SK-MEL-5 (cell line): ENCODE results near the gene MYO16. TPM values are rescaled to one million over a fixed set of nuclear protein-coding genes. Genes with fewer than 3 reads are reported as not detected.
"Not testable (repeated sequence)": the region's sequence is repeated elsewhere in the genome, so short reads cannot be mapped to it uniquely, and the experiment has no call there.

Experiments used
- DNase-seq: peaks from one replicate; pipeline ENCODE4 v3.0.0-alpha.2; 2016; ENCODE audit warnings: low read depth, low spot score
- in situ Hi-C: cut with HindIII; loops from 2 replicates; pipeline ENCODE4 v1.10.0; 2016; ENCODE audit warnings: low sequenced_read_pairs, high pct_unique_total_duplicates, low pct_unique_long_range_greater_than_20kb
- total RNA-seq: library from RNA; depleted of rRNA; stranded (reverse); fragments of >200 nt; shearing (Covaris generic); gene quantifications from 2 replicates; pipeline ENCODE4 v1.2.3, GENCODE V29; 2014

MYO16 gene
- total RNA-seq, 1 experiment from 2014 or later, result 0.18 TPM

DNA sequence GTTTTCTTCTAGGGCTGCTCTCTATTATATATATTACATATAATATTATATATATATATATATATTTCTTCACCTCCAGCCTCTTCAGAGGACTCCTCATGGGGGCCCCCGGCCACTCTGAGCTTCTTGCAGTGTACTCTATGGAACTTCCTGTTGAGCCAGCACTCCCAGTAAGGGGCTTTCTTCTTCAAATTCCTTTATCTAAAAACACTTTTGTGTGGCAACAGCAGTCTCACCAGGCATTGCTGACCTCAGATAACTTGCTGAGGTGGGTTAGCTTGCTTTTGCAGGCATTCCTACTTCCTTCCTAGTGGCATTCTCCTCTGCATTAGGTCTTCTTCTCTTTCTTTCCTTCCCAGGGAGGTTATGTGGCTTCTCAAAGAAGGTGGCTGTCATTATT, 381.5 kb downstream of the MYO16 start:
- in situ Hi-C loops, result no loop called here
- DNase-seq, result no peak

DNA sequence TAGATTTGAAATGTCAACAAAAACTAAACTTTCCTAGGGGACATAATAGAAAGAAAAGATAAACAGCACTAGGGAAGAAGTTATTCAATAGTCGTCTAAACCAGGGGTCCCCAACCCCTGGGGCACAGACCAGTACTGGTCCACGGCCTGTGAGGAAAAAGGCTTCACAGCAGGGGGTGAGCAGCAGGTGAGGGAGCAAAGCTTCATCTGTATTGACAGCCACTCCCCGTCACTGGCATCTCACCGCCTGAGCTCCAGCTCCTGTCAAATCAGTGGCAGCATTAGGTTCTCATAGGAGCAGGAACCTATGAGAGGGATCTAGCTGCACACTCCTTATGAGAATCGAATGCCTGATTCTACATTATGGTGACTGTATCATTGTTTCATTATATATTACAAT, 382.7 kb downstream of the MYO16 start:
- in situ Hi-C loops, result no loop called here
- DNase-seq, result no peak

DNA sequence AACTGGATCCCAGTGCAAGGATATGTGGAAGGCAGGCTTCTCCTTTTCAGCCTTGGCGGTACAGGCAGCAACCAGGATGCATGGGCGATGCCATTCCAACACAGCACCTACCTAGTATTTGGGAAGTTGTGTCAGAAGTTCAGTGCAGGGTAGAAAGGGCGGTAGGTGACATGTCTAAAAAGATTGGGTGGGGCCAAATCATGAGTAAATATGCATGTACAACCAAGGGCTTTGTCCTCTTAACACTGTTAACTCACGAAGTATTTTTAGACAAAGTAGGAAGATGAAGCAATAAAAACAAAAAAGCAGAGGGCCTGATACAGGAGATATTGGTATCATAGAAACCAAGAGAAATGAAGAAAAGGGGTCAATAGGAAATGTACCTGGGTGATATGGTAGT, 392.1 kb downstream of the MYO16 start:
- in situ Hi-C loops, result no loop called here
- no peak for DNase-seq

DNA sequence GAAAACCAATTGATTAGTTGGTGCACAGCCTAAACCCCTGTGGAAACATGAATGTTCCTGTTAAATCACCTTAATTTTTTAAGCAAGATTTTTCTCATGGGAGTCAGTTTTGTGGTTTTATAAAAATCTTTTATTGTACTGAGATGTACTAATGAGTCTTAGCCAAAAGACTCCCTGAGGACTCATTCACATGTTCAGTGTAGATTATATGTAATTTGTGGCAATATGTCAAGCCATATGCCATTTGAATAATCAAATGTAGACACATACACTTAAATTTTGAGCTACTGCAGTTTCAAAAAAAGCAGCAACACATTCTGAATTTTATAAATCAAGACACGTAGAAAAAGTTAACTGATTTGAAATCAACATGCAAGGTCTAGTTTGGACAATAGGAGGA, 395.2 kb downstream of the MYO16 start:
- in situ Hi-C loops, result no loop called here
- no peak for DNase-seq

- in situ Hi-C loops, result no loop called here
- peak; percentile 13 for DNase-seq
These were observed 396.9 kb downstream of the MYO16 start for GRCh38 chr13:109026266-109026665.

- no peak for DNase-seq
- in situ Hi-C loops, result no loop called here
These were observed 399.2 kb downstream of the MYO16 start for GRCh38 chr13:109028624-109029023.

DNA sequence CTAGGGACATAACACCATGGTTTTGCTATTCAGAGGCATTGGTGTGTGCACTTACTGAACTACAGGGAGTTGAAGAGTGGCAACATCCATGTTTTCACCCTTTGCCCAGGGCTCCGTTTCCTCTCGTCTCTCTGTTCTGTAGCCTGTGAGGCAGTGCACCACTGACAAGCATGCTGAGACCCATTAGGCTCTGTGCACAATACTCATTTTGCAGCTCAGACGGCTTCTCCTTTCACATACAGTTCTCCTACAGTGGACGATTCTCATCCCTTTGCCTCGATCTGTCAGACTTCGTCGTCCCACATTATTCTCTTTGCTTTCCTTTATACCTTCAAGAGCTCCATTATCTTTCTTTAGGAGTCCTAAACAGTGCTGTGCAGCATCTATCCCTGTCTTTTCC, 403.7 kb downstream of the MYO16 start:
- in situ Hi-C loops, result no loop called here
- no peak for DNase-seq

GRCh38 chr13:109036078-109036780, 406.8 kb downstream of the MYO16 start:
- DNase-seq, result no peak
- in situ Hi-C loops, result no loop called here

DNA sequence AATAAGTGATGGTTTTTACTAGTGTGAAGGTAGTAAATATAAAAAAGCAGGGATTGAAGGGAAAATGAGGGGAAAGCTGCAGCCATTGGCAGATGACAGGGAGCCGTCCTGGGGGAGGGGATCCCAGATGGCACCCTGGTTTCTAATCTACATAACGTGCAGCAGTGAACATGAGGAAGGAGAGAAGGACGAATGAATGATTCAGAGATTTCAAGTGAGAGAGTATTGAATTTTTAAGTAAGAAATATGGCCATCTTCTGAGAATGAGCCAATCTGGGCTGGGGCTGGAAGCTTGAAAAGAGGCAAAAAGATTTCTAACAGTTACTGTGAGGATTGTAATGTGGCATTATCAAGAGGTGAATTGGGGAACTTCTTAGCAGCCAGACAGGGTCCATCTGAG, 414.2 kb downstream of the MYO16 start:
- in situ Hi-C loops, result no loop called here

DNA sequence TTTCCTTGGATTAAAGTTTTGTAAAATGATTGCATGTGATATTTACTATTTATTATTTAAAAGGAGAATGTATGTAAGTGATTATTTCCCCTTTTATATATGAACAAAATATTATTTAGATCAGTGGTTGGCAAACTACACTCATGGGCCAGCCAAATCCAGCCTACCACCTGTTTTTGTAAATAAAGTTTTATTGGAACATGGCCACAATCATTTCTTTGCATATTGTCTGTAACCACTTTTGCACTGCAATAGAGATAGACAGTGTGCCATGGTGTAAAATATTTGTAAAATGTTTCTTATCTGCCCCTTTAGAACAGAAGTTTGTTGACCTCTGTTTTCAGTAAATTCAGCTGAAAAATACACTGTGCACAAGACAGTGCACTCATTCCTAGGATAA, 426.4 kb downstream of the MYO16 start:
- DNase-seq, result no peak
- in situ Hi-C loops, result no loop called here

More for the DNA sequence above, 414.2 kb downstream of the MYO16 start:
- no peak for DNase-seq

GRCh38 chr13:109058087-109058486, 428.7 kb downstream of the MYO16 start:
- DNase-seq, result no peak
- in situ Hi-C loops, result no loop called here

DNA sequence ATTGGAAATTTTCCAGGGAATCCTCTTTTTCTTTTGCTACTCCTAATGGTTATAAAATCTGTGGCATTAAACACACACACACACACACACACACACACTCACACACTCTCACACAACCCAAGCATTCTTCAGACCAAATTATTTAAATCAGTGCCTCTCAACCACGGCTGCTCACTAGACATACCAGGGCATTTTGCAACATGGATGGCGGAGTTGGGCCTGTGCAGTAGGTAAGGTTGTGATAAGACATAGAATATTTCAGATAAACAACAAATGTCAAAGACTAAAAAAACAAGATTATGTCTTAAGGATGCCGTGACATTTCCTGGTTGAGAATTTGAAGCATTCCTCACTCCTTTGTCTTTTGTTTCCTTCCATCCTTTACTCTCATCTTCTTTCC, 443.1 kb downstream of the MYO16 start:
- in situ Hi-C loops, result no loop called here
- DNase-seq, result no peak

GRCh38 chr13:109074436-109074835, 445.0 kb downstream of the MYO16 start:
- DNase-seq, result no peak
- in situ Hi-C loops, result no loop called here

- in situ Hi-C loops, result no loop called here
- no peak for DNase-seq
These were observed 445.4 kb downstream of the MYO16 start for GRCh38 chr13:109074853-109075252.

GRCh38 chr13:109087916-109088623, 458.7 kb downstream of the MYO16 start:
- in situ Hi-C loops, result no loop called here

DNA sequence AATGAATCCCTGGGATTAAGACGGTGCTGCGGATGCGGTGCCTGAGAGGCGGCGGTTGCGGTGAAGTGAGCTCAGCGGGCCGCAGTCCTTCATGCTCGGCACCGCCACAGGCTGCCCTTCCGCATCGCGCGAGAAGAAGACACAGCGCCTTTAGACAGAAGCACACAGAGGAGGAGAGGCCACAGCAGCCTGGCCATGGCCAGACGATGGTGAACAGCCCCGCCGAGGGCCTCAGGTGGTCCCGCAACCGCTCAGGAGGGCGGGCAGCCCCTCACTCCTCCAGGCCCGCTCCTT, 459.2 kb downstream of the MYO16 start:
- DNase-seq, result no peak
- in situ Hi-C loops, result no loop called here

More at GRCh38 chr13:109087916-109088623, 458.7 kb downstream of the MYO16 start:
- no peak for DNase-seq

DNA sequence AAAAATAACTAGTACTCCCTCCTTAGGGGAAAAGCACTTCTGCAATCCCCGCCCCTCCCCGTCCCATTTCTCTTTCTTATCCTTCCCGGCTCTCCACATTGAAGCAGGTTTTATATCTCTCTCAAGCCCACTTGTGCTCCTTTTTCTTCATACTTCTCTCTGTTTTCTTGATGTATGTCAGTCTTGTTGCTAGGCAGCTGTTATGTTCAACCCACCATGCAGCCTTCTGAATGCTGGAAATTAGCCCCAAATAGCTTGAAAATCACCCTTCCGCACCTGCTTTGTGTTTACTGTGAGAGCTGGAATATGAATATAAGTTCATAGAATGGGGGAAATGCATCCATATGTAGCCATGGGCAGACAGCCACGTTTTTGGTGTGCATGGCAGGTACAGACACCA, 461.4 kb downstream of the MYO16 start:
- in situ Hi-C loops, result no loop called here
- no peak for DNase-seq

GRCh38 chr13:109091249-109091648, 461.8 kb downstream of the MYO16 start:
- DNase-seq, result no peak
- in situ Hi-C loops, result no loop called here

GRCh38 chr13:109092186-109092585, 462.8 kb downstream of the MYO16 start:
- in situ Hi-C loops, DNase-seq: not testable (repeated sequence)
